Adipose tissue (tissue), 3 donors: ENCODE measurements around the gene CEMIP. TPM values are rescaled to one million over a fixed set of nuclear protein-coding genes. Genes with fewer than 3 reads are reported as not detected.

ENCODE experiments used
- H3K27ac ChIP-seq: one replicate; pipeline ENCODE4 v1.5.1; 2013; ENCODE audit warnings: low read depth, low read length
- WGBS, 3 donors: extraction: QIAGEN DNeasy Blood & Tissue Kit; methylation state at CpG; one replicate each; pipeline ENCODE4 v1.1.7; 2013; 5-methylcytosine and 5-hydroxymethylcytosine counted together
- polyA plus RNA-seq, 3 donors: library from polyadenylated mRNA; stranded (reverse); fragments of 200-250 nt; gene quantifications; one replicate each; pipeline ENCODE4 v1.2.3, GENCODE V29; 2013
- donor health status: healthy with polysubstance abuse.
- donor health status: Bipolar disorder and iron deficiency.
- donor health status: healthy.

CEMIP gene
- polyA plus RNA-seq, 3 donors: 0.90 to 1.5 (median 1.3) TPM

- H3K27ac ChIP-seq: no peak overlapping the region
- 58 to 62% (median 61%) methylated on average over 12 of the region's 12 CpGs for WGBS, 3 donors
Measured at GRCh38 chr15:80970018-80970657, 191.0 kb downstream of the CEMIP start.

GRCh38 chr15:80970658-80971057 is 191.5 kb downstream of the CEMIP start:
- no peak overlapping the region for H3K27ac ChIP-seq
- 70 to 88% (median 83%) methylated on average over 3 of the region's 3 CpGs for WGBS, 3 donors

- 57 to 92% (median 85%) methylated on average over 2 of the region's 2 CpGs for WGBS, 3 donors
- no peak overlapping the region for H3K27ac ChIP-seq
Measured at GRCh38 chr15:80971143-80971542, 192.0 kb downstream of the CEMIP start.

GRCh38 chr15:80972276-80972675 is 193.1 kb downstream of the CEMIP start:
- no peak overlapping the region for H3K27ac ChIP-seq
- WGBS, 3 donors: 91 to 95% (median 95%) methylated on average over 3 of the region's 3 CpGs

- WGBS, 3 donors: 95 to 99% (median 99%) methylated on average over 4 of the region's 4 CpGs
- H3K27ac ChIP-seq: no peak overlapping the region
Measured at GRCh38 chr15:80974914-80975313, 195.7 kb downstream of the CEMIP start.

GRCh38 chr15:80976851-80977250 is 197.7 kb downstream of the CEMIP start:
- no peak overlapping the region for H3K27ac ChIP-seq
- 91 to 94% (median 94%) methylated on average over 4 of the region's 4 CpGs for WGBS, 3 donors

GRCh38 chr15:80977627-80978036 is 198.5 kb downstream of the CEMIP start:
- no peak overlapping the region for H3K27ac ChIP-seq
- WGBS, 3 donors: 34 to 47% (median 36%) methylated on average over 7 of the region's 7 CpGs

- H3K27ac ChIP-seq: no peak overlapping the region
- 88 to 91% (median 91%) methylated on average over 7 of the region's 7 CpGs for WGBS, 3 donors
Measured at GRCh38 chr15:80978685-80979329, 199.6 kb downstream of the CEMIP start.

GRCh38 chr15:80979538-80980200 is 200.5 kb downstream of the CEMIP start:
- H3K27ac ChIP-seq: no peak overlapping the region
- WGBS, 3 donors: 82 to 90% (median 82%) methylated on average over 8 of the region's 8 CpGs

- H3K27ac ChIP-seq: no peak overlapping the region
- WGBS, 3 donors: 91 to 95% (median 92%) methylated on average over 2 of the region's 2 CpGs
Measured at GRCh38 chr15:80982205-80982604, 203.0 kb downstream of the CEMIP start.

GRCh38 chr15:80982839-80983238 is 203.7 kb downstream of the CEMIP start:
- 81 to 95% (median 94%) methylated on average over 5 of the region's 5 CpGs for WGBS, 3 donors
- H3K27ac ChIP-seq: no peak overlapping the region

GRCh38 chr15:80984856-80985255 is 205.7 kb downstream of the CEMIP start:
- H3K27ac ChIP-seq: no peak overlapping the region
- 50 to 70% (median 53%) methylated on average over 9 of the region's 9 CpGs for WGBS, 3 donors

GRCh38 chr15:80985981-80986380 is 206.8 kb downstream of the CEMIP start:
- 78 to 93% (median 89%) methylated on average over 5 of the region's 5 CpGs for WGBS, 3 donors

GRCh38 chr15:80986487-80986886 is 207.3 kb downstream of the CEMIP start:
- WGBS, 3 donors: 90 to 100% (median 100%) methylated on average over 1 of the region's 1 CpG
- no peak overlapping the region for H3K27ac ChIP-seq

More at GRCh38 chr15:80985981-80986380, 206.8 kb downstream of the CEMIP start:
- no peak overlapping the region for H3K27ac ChIP-seq

- WGBS, 3 donors: 33 to 76% (median 66%) methylated on average over 8 of the region's 8 CpGs
Measured at GRCh38 chr15:80988148-80988796, 209.1 kb downstream of the CEMIP start.

GRCh38 chr15:80989081-80989517 is 209.9 kb downstream of the CEMIP start:
- peak overlapping the region; percentile 19 for H3K27ac ChIP-seq
- WGBS, 3 donors: 0 to 2% (median 1%) methylated on average over 7 of the region's 7 CpGs

More at GRCh38 chr15:80988148-80988796, 209.1 kb downstream of the CEMIP start:
- H3K27ac ChIP-seq: no peak overlapping the region

- 0% methylated on average over 63 of the region's 63 CpGs for WGBS, 3 donors
Measured at GRCh38 chr15:80989518-80990478, 210.6 kb downstream of the CEMIP start, which contains the start of gene MESD. Gene MESD (minus strand): TSS chr15:80989819. CDS start chr15:80989791, 28 bp downstream.

GRCh38 chr15:80990955-80991354 is 211.8 kb downstream of the CEMIP start:
- 83 to 100% (median 94%) methylated on average over 1 of the region's 1 CpG for WGBS, 3 donors
- no peak overlapping the region for H3K27ac ChIP-seq

More at GRCh38 chr15:80989518-80990478, 210.6 kb downstream of the CEMIP start, which contains the start of gene MESD:
- H3K27ac ChIP-seq: peak within 1 kb of the TSS; percentile 19
